HG03469 (cell line): ENCODE measurements around the gene MTR.

Source experiments
- ATAC-seq: cut with Tn5 transposase; IDR thresholded peaks from one replicate; pipeline ENCODE4 v1.9.1; 2021; ENCODE audit warnings: mild to moderate bottlenecking, moderate library complexity, moderate number of reproducible peaks; ENCODE audit not compliant: unreplicated experiment

MTR gene

DNA sequence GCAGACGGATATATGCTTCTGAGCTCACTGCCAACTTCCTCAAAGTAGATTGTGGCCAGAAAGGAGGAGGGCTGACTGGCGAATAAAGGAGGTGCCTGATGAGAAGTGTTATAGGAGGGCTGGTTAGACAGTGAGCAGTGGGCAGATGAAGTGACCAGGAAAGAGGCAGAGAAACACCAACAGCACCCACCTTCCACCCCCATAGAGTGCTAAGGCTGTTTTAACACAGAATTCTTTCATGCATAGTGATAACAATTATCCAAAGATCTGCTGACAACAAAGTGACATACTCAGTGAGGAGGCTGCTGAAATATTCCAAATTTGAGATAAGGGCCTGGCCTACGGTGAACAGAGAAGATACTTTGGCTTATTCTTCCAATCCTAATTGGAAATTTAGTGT lies 21.2 kb upstream of the MTR start:
- no peak for ATAC-seq

DNA sequence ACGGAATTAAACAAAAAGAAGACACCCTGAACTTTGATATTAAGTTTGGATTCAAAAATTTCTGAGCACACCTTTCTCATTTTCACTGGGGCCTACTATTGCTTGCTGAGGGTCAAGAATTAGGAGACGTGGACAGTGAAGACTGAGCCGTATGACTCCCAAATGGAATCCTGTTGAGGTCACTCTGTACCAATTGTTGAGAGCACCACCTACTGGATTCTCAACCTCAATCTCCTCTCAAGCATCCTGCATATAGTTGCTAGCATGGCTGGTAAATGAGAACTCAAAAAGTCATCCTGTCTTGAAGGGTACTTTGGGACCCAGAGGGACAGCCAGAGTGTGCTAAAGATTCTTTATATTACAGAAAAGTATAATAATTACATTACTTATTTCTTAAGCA lies 20.2 kb upstream of the MTR start:
- no peak for ATAC-seq

DNA sequence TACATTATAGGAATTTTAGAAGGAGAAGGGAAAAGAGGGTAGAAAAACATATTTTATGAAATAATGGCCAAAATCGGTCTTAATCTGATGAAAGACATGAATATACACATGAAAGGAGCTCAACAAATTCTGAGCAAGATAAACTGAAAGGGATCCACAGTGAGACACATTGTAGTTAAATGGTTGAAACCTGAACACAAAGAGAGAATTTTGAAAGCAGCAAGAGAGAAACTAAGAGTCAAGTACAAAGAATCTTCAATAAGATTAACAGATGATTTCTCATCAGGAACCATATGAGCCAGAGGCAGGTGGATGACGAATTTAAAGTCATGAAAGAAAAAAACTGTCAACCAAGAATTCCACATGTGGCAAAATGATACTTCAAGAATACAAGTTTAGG lies 15.8 kb upstream of the MTR start:
- ATAC-seq = no peak

DNA sequence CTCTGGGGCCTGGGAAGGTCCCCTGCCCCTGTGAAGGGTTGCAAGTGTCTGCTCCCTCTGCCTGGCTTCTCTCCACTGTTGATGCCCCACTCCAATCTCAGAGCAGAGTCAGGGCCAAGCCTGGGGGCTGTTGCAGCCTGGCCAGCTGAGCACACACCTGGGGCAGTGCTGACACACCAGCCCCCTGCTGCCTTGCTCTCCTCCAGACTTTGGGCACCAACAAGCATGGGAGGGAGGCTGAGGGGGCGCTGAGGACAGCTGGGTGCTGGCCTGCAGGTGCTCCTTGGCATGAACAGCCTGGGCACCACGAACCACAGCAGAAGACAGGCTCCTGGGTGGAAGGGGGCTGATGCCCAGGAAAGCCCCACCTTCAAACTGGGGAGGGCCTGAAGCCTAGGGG lies 9.6 kb upstream of the MTR start:
- no peak for ATAC-seq

DNA sequence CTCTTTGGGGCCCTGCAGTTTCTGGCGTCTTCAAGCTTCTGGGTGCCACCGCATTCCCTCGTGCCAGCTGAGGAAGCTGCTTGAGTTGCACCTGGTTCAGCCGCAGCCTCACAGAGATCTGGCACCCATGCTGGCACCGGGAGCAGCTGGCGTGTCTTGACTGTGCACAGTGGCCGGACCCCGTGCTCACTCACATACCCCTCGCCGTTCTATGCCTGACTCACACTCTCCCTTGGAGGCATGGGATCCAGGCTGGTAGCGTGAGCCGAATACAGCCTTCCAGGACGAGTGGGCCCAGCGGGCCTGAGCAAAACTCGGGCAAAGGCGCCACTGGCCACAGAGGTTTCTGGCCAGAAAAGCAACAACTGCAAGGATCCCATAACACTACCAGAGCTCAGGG lies 8.6 kb upstream of the MTR start:
- ATAC-seq = no peak

DNA sequence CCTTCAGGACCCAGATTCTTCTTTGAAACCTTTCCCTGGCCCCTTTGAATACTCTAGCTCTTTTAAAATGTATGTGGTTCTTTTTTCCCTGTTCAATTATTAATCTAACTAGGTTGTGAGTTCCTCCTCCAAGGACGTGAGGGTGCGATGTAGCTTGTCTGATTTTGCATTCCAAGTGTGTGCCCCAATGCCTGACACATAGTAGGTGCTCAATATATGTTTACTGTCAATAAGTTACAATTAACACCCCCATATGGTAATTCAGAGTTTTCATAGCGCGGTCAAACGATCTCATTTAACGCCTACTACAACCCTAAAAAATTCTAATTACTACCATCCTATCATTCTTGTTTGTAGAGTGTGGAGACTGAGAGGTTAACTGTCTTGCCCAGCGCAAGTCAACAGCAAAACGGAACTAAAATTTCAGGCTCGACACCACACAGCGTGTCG lies 482 bp upstream of the MTR start:
- ATAC-seq = no peak

DNA sequence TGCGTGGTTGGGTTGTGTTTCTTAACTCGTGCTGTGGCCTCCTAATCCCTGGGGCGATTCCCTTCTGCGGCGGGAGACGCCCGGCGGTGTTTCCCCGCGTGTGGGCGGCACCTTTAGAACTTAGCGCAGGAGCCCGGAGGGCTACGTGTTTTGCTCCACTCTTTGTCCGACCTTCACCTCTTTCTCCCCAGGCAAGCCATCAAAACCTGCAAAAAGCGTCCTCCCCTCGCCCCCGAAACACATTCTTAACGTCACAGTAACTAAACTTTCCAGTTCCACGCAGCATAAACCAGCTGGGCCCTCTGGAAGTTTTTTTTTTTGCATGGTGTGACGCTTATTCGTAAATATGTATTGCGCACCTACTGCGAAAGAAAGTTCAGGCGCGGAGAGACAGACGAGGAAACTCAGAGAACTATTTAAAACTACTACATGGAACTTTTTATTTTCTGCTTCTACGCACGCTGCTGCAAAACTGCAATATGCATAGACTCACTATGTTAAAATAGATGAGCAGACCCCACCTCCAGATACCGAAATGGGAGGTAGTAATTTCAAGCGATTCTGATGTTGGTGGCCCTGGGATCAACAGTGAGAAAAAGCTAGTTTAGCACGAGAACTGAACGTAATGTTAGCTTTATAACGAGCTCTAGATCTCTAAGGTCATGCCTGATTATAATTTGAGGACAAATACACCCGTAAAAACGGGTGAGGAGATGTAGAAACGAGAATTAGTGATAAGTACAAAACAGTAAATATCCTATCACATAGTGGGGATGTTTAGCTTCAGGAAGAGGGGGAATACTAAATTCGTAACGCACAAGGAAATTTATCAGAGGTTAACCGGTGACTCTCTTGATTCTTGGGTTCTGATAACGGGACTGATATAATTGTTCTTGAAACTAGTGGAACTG lies 920 bp downstream of the MTR start:
- peak; percentile 14 for ATAC-seq

DNA sequence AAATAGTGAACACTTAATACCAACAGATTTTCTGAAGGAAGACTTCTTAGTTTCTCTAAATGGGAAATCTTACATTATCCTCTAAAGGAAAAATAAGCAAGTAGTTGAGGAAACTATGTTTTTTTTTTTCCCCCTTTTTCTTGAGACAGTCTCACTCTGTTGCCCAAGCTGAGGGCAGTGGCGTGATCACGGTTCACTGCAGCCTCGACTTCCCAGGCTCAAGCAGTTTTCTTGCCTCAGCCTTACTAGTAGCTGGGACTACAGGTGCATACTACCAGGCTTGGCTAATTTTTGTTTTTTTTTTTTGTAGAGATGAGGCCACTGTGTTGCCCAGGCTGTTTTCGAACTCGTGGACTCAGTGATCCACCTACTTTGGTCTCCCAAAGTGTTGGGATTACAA lies 3.9 kb downstream of the MTR start:
- no peak for ATAC-seq

DNA sequence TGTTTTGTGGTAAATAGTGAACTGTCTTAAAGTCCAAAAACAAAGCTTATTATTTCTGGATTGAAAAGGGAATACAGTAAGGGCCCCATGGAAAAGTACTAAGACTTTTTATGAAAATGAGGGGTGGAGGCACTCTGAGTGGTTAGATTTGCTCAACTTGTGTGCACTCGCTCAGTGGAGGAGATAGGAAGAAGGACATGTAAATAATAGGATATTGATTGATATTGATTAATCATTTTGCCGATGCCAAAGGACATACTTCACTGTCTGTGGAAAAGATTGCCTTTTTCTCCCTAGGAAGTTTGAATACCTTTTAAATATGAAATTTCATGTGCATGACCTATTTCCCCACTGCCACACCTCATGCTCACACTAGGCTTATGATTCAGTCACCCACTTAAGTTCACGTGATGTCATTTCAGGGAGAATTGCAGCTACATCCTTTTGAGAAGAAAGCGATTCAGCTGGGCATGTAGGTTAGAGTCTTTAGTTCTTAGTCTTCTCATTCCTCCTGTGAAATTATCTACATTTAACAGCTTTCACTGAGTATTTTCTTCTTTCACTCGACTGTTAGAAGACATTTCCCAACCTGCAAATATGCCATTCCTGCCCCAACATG lies 5.0 kb downstream of the MTR start:
- ATAC-seq = no peak

DNA sequence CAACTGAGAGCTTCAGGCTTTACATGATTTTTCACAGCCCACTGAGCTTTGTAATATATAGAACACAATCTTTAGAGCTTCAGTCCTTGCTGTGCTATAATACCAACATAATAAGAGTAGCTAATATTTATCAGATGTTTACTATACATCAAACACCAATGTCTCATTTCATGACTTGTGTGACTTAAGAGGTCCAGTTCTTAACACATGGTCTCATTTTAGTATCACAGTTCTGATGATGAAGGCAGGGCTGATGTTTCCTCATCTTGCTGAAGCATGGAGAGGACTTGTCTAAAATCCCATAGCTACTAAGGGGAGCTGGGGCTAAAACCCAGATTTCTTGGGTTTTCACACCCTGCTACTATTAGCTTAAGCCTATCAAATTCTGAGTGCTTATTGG lies 5.5 kb downstream of the MTR start:
- no peak for ATAC-seq

DNA sequence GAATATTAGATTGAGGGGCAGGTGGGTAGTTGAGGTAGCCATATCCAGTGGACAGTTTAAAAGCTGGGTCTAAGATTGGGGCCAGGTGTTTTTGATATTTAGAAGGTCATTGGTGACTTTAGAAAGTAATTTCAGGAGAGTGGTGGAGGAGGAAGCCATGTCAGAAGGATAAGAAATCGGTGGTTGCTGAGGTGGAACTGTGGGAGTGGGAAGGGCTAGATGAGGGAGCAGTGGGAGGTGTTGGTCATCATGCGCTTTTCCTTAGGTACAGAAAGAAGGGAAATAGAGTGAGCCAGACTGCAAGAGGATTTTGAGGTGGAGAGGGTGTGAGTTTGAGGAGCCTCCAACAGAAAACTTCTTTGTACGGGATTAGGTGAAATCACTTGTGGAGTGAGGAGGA lies 7.2 kb downstream of the MTR start:
- no peak for ATAC-seq

DNA sequence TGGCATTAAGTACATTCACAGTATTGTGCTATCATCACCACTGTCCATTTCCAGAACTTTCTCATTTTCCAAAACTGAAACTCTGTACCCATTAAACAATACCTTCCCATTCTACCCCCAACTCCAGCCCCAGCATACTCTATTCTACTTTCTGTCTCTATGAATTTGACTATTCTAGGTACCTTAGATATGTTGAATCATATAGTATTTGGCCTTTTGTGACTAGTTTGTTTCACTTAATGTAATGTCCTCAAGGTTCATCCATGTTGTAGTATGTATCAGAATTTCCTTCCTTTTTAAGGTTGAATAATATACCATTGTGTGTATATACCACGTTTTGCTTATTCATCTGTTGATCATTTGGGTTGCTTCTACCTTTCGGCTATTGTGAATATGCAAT lies 11.5 kb downstream of the MTR start:
- ATAC-seq = no peak

DNA sequence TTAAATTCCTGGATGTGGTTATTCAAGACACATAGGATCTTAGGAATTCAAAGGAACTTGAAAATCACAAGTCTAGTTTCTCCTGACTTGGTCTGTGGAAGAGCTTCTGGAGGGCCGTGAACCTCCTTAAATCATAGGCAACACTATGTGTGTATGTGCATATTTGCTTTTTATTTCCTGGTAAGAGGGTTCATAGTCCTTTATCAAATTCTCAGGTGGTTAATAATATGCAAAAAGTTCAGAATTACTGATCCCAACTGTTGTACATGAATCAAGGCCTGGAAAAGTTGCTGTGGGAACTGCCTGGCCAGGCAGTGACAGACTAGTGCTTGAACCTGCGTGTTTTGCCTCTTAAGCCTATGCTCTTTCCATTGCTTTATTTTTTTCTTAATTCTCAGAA lies 12.9 kb downstream of the MTR start:
- no peak for ATAC-seq

DNA sequence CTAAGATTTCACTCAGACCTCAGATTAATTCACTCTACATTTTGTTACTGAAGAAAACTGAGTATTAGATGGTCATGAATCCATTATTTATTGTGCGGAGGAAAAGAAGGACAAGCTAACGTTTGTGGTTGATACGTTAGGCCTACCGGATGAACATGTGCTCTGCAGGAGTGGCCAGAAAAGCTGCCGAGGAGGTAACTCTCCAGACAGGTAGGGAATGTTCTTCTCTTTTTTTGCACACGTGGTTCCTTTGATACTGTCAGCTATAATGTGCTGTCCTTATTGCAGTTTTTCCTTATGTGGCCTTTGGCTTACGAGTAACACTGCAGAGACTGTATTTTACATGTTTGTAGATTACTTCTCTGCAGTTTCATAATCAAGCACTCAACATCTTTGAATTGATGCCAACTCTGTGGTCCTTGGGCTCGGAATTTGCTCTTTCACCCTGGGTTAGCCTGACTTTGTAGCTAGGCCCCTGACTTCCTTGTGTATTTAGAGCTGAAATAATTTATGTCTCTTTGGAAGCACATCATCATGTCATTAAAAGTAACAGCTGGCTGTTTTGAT lies 13.6 kb downstream of the MTR start:
- ATAC-seq = no peak

DNA sequence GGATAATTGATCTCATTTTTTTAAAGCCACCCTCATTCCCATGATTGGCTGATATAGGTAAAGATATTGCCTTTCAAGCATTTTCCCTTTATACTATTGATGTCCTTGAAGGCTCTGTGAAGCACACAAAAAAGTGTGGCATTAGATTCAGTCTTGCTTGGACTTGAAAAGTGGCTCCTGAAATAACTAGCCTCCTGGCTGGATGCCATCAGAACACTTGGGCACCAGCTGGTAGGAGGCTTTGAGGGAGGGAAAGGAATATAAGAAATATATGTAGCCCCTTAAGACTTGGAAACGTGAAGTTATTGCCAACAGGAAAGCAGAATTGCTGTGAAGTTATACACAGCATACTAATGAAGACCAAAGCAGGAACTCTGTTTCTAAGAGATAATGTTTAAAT lies 14.1 kb downstream of the MTR start:
- ATAC-seq = no peak

DNA sequence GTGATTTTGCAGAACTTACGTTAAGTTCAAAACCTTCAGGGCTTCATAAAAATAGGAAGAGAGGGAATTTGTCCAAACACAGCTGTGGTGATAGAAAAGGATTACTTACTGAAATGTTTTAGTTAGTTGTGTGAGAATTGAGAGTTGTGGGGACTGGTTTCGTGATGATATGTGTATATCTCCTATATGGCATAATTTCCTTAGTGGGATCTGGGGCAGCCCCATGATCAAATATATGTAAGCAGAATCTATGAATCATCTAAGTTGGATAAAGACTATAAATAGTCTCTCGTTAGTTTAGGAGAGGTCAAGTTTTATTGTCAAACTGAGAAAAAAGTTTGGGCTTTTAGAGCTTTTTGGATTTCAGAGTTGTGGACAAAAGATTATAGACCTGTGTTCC lies 14.9 kb downstream of the MTR start:
- no peak for ATAC-seq

DNA sequence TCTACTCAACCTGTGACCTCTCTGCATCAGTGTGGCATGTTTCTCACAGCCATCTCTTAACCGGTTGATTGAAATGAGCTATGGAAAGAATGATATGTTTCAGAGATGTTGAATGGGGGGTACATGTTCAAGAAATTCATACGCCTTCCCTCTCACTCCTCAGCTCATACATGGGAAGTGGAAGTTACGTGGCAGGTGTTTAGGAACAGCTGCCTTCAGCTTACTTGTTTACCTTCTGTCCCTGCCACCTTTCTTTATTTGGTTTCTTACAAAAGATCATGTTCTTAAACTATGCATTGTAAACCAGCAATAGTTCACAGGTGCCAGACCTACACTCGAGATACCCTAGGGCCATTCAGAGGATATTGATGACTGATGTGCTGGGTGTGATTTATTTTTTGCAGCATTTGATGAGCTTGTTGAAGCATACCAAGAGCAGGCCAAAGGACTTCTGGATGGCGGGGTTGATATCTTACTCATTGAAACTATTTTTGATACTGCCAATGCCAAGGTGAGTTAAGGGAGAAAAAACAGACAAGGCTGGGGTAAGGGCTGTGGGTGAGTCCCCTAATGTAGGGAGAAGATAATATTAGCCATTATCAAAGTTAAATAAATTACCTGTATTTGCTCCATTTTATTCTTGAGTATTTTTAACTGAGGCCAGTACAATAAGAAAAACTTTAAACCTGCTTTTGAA lies 17.4 kb downstream of the MTR start:
- ATAC-seq = no peak

DNA sequence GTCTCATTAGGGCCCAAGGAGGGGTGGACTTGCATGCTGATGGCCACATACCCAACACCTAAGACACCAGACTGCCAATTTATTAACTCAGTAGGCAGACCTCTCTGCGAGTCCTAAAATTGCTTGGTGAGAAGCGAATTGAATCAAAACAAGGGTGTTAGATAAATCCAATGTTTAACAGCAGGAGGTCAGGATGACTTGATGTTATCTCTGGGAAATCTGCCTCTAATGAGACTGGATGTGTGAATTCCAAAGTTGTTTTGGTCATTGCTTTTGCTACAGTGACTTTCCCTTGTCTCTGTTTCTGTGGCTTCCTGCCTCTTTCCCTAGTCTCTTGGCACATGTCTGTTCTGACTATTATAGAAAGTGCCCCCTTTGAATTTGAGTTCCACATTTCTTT lies 20.8 kb downstream of the MTR start:
- no peak for ATAC-seq

DNA sequence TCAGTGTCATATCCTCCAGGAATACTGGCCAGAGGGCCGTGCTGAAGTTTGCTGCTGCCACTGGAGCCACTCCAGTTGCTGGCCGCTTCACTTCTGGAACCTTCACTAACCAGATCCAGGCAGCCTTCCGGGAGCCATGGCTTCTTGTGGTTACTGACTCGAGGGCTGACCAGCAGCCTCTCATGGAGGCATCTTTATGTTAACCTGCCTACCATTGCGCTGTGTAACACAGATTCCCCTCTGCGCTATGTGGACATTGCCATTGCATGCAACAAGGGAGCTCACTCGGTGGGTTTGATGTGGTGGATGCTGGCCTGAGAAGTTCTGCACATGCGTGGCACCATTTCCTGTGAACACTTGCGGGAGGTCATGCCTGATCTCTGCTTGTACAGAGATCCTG lies 24.8 kb downstream of the MTR start:
- no peak for ATAC-seq

DNA sequence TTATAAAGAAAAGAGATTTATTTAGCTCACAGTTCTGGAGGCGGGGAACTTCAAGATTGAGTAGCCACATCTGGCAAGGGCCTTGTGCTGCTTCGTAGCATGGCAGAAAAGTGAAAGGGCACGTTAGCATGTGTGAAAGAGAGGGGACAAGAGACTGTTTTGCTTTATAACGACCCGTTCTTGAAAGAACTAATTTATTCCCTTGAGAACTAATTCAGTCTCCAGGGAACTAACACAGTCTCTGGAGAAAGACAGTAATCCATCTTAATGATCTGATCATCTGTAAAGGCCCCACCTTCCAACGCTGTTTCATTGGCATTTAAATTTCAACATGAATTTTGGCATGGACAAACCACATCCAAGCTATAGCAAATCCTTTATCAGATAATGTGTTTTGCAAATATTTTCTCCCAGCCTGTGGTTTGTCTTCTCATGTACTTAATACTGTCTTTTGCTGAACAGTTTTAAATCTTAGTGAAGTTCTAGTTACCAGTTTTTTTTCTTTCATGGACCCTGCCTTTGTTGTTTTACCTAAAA lies 26.1 kb downstream of the MTR start:
- no peak for ATAC-seq

DNA sequence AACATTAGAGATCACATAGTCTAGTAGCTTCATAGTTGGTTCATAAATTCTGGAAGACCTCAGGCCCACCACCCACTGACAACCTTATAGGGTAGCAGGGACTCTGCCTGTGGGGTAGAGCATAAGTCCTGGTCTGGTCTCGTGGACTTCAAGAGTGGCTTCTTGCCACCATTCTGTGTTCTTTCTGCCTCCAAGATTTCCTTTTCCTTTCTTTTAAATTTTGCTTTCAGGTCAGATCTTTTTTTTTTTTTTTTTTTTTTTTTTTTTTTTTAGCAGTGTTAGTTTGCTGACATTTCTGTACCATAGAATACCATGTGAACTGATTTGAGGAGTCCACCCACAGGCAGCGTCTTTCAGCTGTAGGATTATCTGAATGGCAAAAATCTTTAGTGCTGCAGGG lies 28.5 kb downstream of the MTR start:
- ATAC-seq = no peak
